Measurements from ENCODE around the gene NPTN. TPM values are rescaled to one million over a fixed set of nuclear protein-coding genes. Genes with fewer than 3 reads are reported as not detected.
A peak's percentile ranks its signal among the peaks of the same experiment; 100 is the strongest.

The NPTN gene
- total RNA-seq, 2 experiments from 2014 or later: 44.5 to 46.0 TPM

DNA sequence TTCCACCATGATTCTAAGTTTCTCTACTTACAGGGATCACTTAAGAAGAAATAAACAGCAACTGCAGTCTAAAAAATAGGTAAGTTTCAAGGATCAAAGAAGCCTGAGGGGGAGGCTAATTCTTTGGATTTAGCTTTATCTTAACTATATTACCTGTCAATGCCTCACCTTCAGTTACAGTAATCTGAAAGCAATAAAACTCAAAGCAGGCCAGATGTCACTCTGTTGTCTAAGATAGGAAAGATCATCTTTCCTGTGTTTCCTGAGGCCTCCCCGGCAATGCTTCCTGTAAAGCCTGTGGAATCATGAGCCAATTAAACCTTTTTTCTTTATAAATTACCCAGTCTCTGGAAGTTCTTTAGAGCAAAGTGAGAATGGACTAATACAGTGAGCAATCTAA lies 60.2 kb downstream of the NPTN start:
- peak overlapping the region; percentile 37 for H3K27ac Mint-ChIP-seq
- CTCF ChIA-PET: interaction anchor here (1.3 to 2.0 kb wide), 2 partner anchors 20 to 64 kb away, joined by 3 to 12 read pairs; no protein-coding TSS in a partner anchor
- no peak overlapping the region for H3K4me3 Mint-ChIP-seq
- no peak for DNase-seq
- peaks cover 54% of the 10 kb centered on the region for H3K36me3 Mint-ChIP-seq (ENCODE audit: low read depth)
- POLR2A ChIA-PET: no interaction called here
- no peaks in the 10 kb centered on the region for H3K9me3 Mint-ChIP-seq
- peaks cover 69% of the 10 kb centered on the region for H3K4me1 Mint-ChIP-seq
- H3K27me3 Mint-ChIP-seq: no peaks in the 10 kb centered on the region

- POLR2A ChIA-PET: no interaction called here
- CTCF ChIA-PET: interaction anchor here (1.5 to 2.0 kb wide), 2 partner anchors 11 to 64 kb away, joined by 4 to 12 read pairs; no protein-coding TSS in a partner anchor
- no peak overlapping the region for H3K4me3 Mint-ChIP-seq
- H3K27ac Mint-ChIP-seq: no peak overlapping the region
- H3K27me3 Mint-ChIP-seq: no peaks in the 10 kb centered on the region
- H3K9me3 Mint-ChIP-seq: no peaks in the 10 kb centered on the region
- DNase-seq: no peak
- H3K4me1 Mint-ChIP-seq: peaks cover 66% of the 10 kb centered on the region
- peaks cover 54% of the 10 kb centered on the region for H3K36me3 Mint-ChIP-seq (ENCODE audit: low read depth)
These were observed 60.9 kb downstream of the NPTN start for GRCh38 chr15:73572296-73572695.

DNA sequence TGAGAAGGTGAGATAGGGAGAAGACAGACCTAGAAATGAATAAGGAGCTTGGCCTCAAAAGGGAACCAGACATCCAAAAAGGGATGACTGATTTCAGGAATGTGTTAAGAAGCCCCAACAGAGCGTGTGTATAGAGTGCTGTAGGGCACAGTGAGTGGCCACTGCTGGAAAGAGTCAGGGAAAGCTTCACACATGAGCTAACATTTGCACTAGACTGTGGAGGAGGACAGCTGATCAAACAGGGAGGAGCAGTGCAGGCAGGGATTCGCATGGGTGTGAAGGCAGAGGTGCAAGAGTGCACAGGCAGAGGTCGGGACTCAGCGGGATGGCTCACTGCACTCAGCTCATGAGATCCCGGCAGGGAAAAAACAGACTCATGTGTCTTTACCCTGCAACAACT lies 61.8 kb downstream of the NPTN start:
- H3K27me3 Mint-ChIP-seq: no peaks in the 10 kb centered on the region
- peaks cover 50% of the 10 kb centered on the region for H3K36me3 Mint-ChIP-seq (ENCODE audit: low read depth)
- ChIA-PET POLR2A (interaction anchor here (0.8 to 1.1 kb wide), 2 partner anchors 12 to 17 kb away, joined by 3 read pairs; no protein-coding TSS in a partner anchor), CTCF (interaction anchor here (1.5 to 2.0 kb wide), 3 partner anchors 11 to 129 kb away, joined by 4 to 12 read pairs (median 5); no protein-coding TSS in a partner anchor)
- H3K4me3 Mint-ChIP-seq: no peak overlapping the region
- DNase-seq: no peak
- H3K4me1 Mint-ChIP-seq: peaks cover 67% of the 10 kb centered on the region
- H3K9me3 Mint-ChIP-seq: no peaks in the 10 kb centered on the region
- peak overlapping the region; percentile 57 for H3K27ac Mint-ChIP-seq

- no peaks in the 10 kb centered on the region for H3K9me3 Mint-ChIP-seq
- no peak for DNase-seq
- no peaks in the 10 kb centered on the region for H3K27me3 Mint-ChIP-seq
- H3K27ac Mint-ChIP-seq: peak overlapping the region; percentile 57
- CTCF ChIA-PET: interaction anchor here (1.3 to 2.0 kb wide), 4 partner anchors 10 to 130 kb away, joined by 3 to 16 read pairs (median 4); no protein-coding TSS in a partner anchor
- POLR2A ChIA-PET: interaction anchor here (1.1 kb wide), 1 partner anchor 18 kb away, joined by 3 read pairs; no protein-coding TSS in a partner anchor
- peaks cover 66% of the 10 kb centered on the region for H3K4me1 Mint-ChIP-seq
- H3K4me3 Mint-ChIP-seq: peak overlapping the region; percentile 56
- H3K36me3 Mint-ChIP-seq (ENCODE audit: low read depth): peaks cover 50% of the 10 kb centered on the region
These were observed 62.7 kb downstream of the NPTN start for GRCh38 chr15:73570355-73571032.

- Mint-ChIP-seq H3K36me3 (ENCODE audit: low read depth) (peaks cover 52% of the 10 kb centered on the region), H3K4me3 (peak overlapping the region; percentile 31), H3K27ac (peak overlapping the region; percentile 27), H3K27me3 (no peaks in the 10 kb centered on the region), H3K9me3 (no peaks in the 10 kb centered on the region), H3K4me1 (peaks cover 68% of the 10 kb centered on the region)
- no peak for DNase-seq
- ChIA-PET POLR2A (interaction anchor here (0.8 kb wide), 1 partner anchor 17 kb away, joined by 3 read pairs; no protein-coding TSS in a partner anchor), CTCF (interaction anchor here (1.0 to 2.0 kb wide), 5 partner anchors 9 to 262 kb away, joined by 3 to 16 read pairs (median 4); no protein-coding TSS in a partner anchor)
These were observed 63.8 kb downstream of the NPTN start for GRCh38 chr15:73569361-73569760.

DNA sequence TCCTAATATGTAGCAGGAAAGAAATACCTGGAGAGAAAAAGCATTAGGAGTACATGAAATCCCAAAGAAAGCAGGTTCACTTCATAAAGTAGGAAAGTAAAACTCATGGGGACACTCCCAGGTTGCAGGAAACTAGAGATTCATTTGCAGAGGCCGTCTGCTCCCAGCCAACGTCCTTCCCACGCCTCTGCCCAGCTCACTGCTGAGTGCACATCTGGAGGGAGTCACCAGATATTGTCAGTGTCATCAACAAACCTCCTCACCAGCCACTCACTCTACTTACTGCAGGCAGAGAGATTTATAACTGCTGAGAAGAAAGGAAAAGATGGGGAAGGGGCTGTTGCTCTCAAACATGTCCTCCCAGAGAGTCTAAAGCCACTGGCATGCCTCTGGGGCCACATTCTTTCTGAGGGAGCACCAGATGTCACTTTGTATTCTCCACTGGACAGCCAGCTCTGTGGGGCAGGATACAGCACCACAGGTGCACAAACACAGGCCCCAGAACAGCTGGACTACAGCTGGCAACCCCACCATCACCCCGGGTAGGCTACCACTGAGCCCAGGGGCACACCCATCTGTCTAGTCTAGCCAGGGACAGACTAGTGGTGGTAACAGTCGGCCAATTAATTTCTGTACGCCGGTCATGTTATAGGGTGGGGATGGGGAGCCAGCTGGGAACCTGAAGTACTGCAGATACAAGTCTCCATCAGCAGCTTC lies 64.5 kb downstream of the NPTN start:
- H3K36me3 Mint-ChIP-seq (ENCODE audit: low read depth): peaks cover 51% of the 10 kb centered on the region
- H3K4me1 Mint-ChIP-seq: peaks cover 68% of the 10 kb centered on the region
- no peak overlapping the region for H3K27ac Mint-ChIP-seq
- no peaks in the 10 kb centered on the region for H3K27me3 Mint-ChIP-seq
- CTCF ChIA-PET: interaction anchor here (1.1 to 2.0 kb wide), 4 partner anchors 61 to 131 kb away, joined by 3 to 16 read pairs (median 3); no protein-coding TSS in a partner anchor
- no peak overlapping the region for H3K4me3 Mint-ChIP-seq
- no peaks in the 10 kb centered on the region for H3K9me3 Mint-ChIP-seq
- POLR2A ChIA-PET: interaction anchor here (0.8 kb wide), 1 partner anchor 18 kb away, joined by 3 read pairs; no protein-coding TSS in a partner anchor
- no peak for DNase-seq

DNA sequence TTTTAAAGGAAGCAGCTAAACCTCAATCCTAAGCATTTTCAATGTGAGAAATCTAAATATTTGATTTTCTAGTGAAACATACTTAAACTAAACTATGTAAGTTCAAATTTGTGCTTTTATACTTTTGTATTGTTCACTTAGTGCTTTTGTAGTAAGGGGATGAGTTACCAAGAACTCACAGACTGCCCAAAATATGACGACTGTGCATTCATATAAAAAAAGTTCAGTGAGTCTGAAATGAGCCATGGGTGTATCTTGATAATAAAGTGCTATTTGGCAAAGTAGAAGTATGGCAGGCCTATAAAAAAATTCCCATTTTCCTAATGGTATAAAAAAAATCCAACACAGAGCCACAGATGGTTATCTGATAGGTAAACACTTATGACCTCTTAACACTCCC lies 66.2 kb downstream of the NPTN start:
- H3K36me3 Mint-ChIP-seq (ENCODE audit: low read depth): peaks cover 59% of the 10 kb centered on the region
- no peak for DNase-seq
- POLR2A ChIA-PET: no interaction called here
- no peaks in the 10 kb centered on the region for H3K9me3 Mint-ChIP-seq
- H3K27ac Mint-ChIP-seq: no peak overlapping the region
- peaks cover 60% of the 10 kb centered on the region for H3K4me1 Mint-ChIP-seq
- no peaks in the 10 kb centered on the region for H3K27me3 Mint-ChIP-seq
- CTCF ChIA-PET: interaction anchor here (0.7 to 1.8 kb wide), 3 partner anchors 65 to 324 kb away, joined by 3 to 12 read pairs (median 6); no protein-coding TSS in a partner anchor
- no peak overlapping the region for H3K4me3 Mint-ChIP-seq

DNA sequence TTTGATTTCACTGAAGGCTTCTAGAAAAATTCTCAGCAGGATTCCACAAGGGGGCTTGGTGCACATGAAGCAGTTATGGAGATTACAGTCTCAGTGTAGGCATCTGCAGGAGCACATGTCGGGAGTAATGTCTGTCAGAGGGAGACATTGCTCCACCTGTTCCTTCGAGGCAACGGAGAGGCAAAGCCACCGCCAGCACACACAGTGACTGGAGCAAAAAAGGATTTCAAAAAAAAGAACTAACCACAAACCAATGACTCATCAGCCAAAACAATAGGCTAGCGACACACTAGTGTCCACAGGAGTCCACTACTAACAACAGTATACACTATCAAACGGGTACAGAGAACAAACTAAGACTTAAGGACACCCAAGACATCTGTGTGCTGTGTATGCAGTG lies 68.9 kb downstream of the NPTN start:
- ChIA-PET POLR2A (no interaction called here), CTCF (interaction anchor here (1.8 to 2.1 kb wide), 2 partner anchors 72 to 141 kb away, joined by 5 to 17 read pairs; no protein-coding TSS in a partner anchor)
- no peak for DNase-seq
- Mint-ChIP-seq H3K27ac (no peak overlapping the region), H3K4me3 (no peak overlapping the region), H3K9me3 (no peaks in the 10 kb centered on the region), H3K36me3 (ENCODE audit: low read depth) (peaks cover 40% of the 10 kb centered on the region), H3K27me3 (no peaks in the 10 kb centered on the region), H3K4me1 (peaks cover 34% of the 10 kb centered on the region)

- ChIA-PET POLR2A (interaction anchor here (0.7 to 2.6 kb wide), 2 partner anchors 57 to 76 kb away, joined by 3 to 8 read pairs; no protein-coding TSS in a partner anchor), CTCF (interaction anchor here (0.6 to 3.6 kb wide), 15 partner anchors 9 to 252 kb away, joined by 3 to 72 read pairs (median 4); partner anchors contain the start of gene NPTN)
- Mint-ChIP-seq H3K27ac (no peak overlapping the region), H3K9me3 (no peaks in the 10 kb centered on the region), H3K27me3 (no peaks in the 10 kb centered on the region), H3K4me1 (peaks cover 13% of the 10 kb centered on the region), H3K4me3 (no peak overlapping the region), H3K36me3 (ENCODE audit: low read depth) (peaks cover 30% of the 10 kb centered on the region)
- no peak for DNase-seq
These were observed 72.6 kb downstream of the NPTN start for GRCh38 chr15:73560501-73561117.

- ChIA-PET CTCF (interaction anchor here (0.9 to 3.6 kb wide), 6 partner anchors 75 to 317 kb away, joined by 3 to 72 read pairs (median 12); partner anchors contain the start of gene NPTN), POLR2A (no interaction called here)
- H3K27ac Mint-ChIP-seq: no peak overlapping the region
- H3K27me3 Mint-ChIP-seq: no peaks in the 10 kb centered on the region
- H3K9me3 Mint-ChIP-seq: no peaks in the 10 kb centered on the region
- peaks cover under 1% of the 10 kb centered on the region for H3K4me1 Mint-ChIP-seq
- no peak overlapping the region for H3K4me3 Mint-ChIP-seq
- peaks cover 21% of the 10 kb centered on the region for H3K36me3 Mint-ChIP-seq (ENCODE audit: low read depth)
- DNase-seq: no peak
These were observed 74.7 kb downstream of the NPTN start for GRCh38 chr15:73558529-73558928.

DNA sequence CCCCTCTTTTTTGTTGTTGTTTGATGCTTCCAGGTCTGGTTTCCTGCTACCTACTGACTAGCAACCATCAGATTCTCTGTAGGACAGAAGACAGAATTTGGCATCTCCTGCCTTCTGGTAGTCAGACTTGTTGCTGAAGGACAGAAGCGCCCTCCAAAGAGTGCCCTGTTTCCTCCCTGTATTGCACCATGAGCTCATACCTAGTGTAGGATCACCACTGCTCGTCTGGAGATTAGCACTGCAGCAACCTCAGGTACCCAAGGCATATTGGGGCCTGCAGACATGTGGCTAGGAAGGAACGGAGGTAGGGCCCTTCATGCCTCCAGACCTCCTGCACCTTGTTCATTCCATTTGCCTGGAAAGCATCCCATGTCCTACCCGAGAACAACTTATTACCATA lies 78.1 kb downstream of the NPTN start:
- no peak overlapping the region for H3K27ac Mint-ChIP-seq
- DNase-seq: no peak
- H3K4me1 Mint-ChIP-seq: no peaks in the 10 kb centered on the region
- H3K27me3 Mint-ChIP-seq: no peaks in the 10 kb centered on the region
- H3K4me3 Mint-ChIP-seq: no peak overlapping the region
- ChIA-PET CTCF (interaction anchor here (1.1 to 3.0 kb wide), 3 partner anchors 81 to 150 kb away, joined by 4 to 11 read pairs (median 8); no protein-coding TSS in a partner anchor), POLR2A (no interaction called here)
- peaks cover 5% of the 10 kb centered on the region for H3K36me3 Mint-ChIP-seq (ENCODE audit: low read depth)
- no peaks in the 10 kb centered on the region for H3K9me3 Mint-ChIP-seq

DNA sequence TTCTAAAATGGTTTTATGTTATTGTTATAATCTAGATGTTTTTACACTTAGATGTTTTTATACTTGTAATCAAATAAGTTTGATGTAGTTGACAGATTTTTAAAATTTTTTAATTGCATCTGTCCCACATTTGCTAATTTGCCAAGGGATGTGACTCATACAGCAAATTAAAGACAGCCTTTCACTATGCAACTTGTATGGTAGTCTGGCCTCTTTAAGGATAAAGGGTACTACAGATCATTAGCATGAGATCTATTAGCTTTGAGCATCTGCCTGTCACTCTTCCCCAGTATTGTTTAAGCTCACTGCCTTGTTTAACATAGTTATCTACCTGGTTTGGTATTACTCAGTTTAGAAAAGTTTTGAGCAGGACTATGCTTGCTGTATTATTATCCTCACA lies 83.0 kb downstream of the NPTN start:
- no peak for DNase-seq
- Mint-ChIP-seq H3K9me3 (no peaks in the 10 kb centered on the region), H3K4me1 (no peaks in the 10 kb centered on the region), H3K27me3 (no peaks in the 10 kb centered on the region), H3K4me3 (no peak overlapping the region), H3K36me3 (ENCODE audit: low read depth) (no peaks in the 10 kb centered on the region), H3K27ac (no peak overlapping the region)
- ChIA-PET POLR2A (interaction anchor here (0.6 kb wide), 1 partner anchor 25 kb away, joined by 3 read pairs; no protein-coding TSS in a partner anchor), CTCF (interaction anchor here (1.2 to 2.3 kb wide), 2 partner anchors 10 to 86 kb away, joined by 3 to 6 read pairs; no protein-coding TSS in a partner anchor)
